ENCODE data around the gene PREPL.

The PREPL gene

DNA sequence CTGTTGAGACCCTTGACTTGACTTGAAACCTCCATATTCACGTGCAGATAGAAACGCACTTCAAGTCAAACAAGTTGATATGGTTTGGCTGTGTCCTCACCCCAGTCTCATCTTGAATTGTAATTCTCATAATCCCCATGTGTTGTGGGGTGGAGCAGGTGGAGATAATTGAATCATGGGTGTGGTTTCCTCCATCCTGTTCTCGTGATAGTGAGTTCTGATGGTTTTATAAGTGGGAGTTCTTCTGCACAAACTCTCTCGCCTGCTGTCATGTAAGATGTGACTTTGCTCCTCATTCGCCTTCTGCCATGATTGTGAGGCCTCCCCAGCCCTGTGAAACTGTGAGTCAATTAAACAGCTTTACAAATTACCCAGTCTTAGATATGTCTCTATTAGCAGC is 64.6 kb downstream of the PREPL start:
- in situ Hi-C loops (cut with MboI; ENCODE audit: low sequenced_read_pairs), result no loop called here

DNA sequence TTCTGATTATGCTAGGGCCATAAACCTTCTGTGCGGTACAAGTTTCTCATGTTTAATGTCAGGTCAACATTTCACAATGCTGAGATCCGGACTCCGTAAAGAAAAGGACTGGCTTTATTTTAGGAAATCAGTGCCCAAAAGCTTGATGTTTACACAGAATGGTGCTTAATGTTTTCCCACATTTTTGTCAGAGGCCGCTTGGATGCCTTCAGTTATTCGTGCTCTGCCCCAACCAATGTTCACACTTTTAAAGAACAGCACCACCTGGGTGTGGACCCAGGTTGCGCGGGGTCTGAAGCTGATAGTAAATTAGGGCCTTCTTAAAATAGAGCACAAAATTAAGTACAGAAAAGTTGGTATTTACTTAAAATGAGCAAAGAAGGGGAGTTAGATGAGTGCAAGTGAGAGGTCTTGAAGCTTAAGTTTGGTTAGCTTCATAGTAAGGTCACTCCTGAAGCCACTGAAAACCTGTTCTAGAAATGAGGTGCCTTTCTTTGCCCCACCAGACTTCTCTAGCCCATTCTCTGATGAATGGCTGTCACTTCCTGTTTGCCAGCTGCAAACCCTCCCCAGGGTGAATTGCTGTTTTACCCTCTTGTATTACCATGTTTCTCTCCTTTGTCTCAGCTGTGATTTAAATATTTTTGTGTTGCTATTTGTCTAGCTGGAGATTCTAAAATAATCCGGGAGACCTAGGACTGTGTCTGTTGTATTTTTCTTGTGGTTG is 65.5 kb downstream of the PREPL start:
- in situ Hi-C loops (cut with MboI; ENCODE audit: low sequenced_read_pairs), result no loop called here

- in situ Hi-C loops (cut with MboI; ENCODE audit: low sequenced_read_pairs), result no loop called here
Observed at GRCh38 chr2:44295113-44295512, 66.2 kb downstream of the PREPL start.

GRCh38 chr2:44291281-44292248 is 69.7 kb downstream of the PREPL start:
- in situ Hi-C loops (cut with MboI; ENCODE audit: low sequenced_read_pairs), result no loop called here

DNA sequence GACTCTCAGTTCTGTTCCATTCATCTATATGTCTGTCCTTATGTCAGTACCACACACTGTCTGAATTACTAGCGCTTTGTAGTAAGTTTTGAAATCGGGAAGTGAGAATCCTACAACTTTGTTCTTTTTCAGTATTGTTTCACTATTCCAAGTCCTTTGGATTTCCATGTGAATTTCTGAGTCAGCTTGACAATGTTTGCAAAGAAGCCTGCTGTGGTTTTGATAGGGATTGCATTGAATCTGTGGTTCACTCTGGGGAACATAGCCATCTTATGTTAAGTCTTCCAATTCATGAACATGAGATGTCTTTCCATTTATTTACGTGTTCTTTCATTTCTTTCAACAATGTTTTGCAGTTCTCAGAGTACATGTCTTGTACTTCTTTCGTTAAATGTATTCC is 71.0 kb downstream of the PREPL start:
- in situ Hi-C loops (cut with MboI; ENCODE audit: low sequenced_read_pairs), result no loop called here

- in situ Hi-C loops (cut with MboI; ENCODE audit: low sequenced_read_pairs), result no loop called here
Observed at GRCh38 chr2:44286884-44287638, 74.2 kb downstream of the PREPL start.

- in situ Hi-C loops (cut with MboI; ENCODE audit: low sequenced_read_pairs), result no loop called here
Observed at GRCh38 chr2:44286119-44286883, 75.0 kb downstream of the PREPL start.

- in situ Hi-C loops (cut with MboI; ENCODE audit: low sequenced_read_pairs), result no loop called here
Observed at GRCh38 chr2:44285174-44285573, 76.1 kb downstream of the PREPL start.

GRCh38 chr2:44283116-44283666 is 78.1 kb downstream of the PREPL start:
- in situ Hi-C loops (cut with MboI; ENCODE audit: low sequenced_read_pairs), result no loop called here

- in situ Hi-C loops (cut with MboI; ENCODE audit: low sequenced_read_pairs), result no loop called here
Observed at GRCh38 chr2:44280869-44281268, 80.4 kb downstream of the PREPL start.

DNA sequence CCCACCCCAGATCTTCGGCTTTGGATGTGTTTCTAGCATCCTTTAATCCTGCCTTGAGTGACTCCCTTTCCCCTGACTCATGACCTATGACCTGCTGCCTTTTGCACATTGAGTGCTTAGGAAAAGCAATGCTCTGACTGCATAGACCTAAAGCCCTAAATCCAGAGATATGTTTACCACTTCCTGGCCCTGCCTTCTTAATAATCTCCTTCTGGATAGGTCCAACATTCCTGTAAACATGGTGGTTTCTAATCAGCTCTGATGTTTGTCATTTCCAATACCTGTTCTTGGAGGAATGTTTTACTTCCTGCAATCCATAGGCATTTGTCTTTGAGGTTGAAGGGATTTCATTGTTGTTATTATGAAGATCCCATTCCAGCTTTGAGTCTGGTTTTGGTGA is 83.8 kb downstream of the PREPL start:
- in situ Hi-C loops (cut with MboI; ENCODE audit: low sequenced_read_pairs), result no loop called here

- in situ Hi-C loops (cut with MboI; ENCODE audit: low sequenced_read_pairs), result no loop called here
Observed at GRCh38 chr2:44275927-44276303, 85.4 kb downstream of the PREPL start.

- in situ Hi-C loops (cut with MboI; ENCODE audit: low sequenced_read_pairs), result no loop called here
Observed at GRCh38 chr2:44273596-44273995, 87.7 kb downstream of the PREPL start.

DNA sequence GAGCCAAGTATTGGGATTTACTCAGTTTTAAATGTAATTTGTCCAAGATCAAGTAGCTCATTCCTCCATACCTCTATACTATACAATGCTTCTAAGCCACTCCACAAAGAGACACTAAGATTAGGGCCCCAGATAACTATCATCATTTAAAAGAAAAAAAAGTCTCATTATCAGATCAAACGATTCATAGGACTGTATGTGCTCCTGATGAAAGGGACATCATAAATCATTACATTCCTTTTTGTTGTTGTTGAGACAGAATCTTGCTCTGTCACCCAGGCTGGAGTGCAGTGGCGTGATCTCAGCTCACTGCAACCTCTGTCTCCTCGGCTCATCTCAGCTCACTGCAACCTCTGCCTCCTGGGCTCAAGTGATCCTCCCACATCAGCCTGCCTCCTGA is 88.2 kb downstream of the PREPL start:
- in situ Hi-C loops (cut with MboI; ENCODE audit: low sequenced_read_pairs), result no loop called here

DNA sequence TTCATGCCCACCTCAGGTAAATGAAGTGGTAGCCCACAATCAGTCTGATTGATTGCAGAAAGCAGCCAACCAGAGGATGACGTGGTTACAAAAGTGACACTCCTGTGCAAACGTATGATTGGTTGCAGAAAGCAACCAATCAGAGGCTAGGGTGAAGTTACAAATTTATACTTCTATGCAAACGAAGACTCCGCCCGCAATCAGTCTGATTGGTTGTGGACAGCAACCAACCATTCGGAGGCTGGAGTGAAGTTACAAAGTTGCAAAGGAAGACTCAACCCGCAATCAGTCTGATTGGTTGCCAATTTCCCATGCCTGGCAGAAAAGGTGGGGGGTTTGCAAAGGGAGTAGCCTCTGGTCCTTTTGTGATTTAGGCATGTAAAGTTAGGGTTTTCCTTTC is 90.0 kb downstream of the PREPL start:
- in situ Hi-C loops (cut with MboI; ENCODE audit: low sequenced_read_pairs), result no loop called here

- in situ Hi-C loops (cut with MboI; ENCODE audit: low sequenced_read_pairs), result no loop called here
Observed at GRCh38 chr2:44269831-44270230, 91.5 kb downstream of the PREPL start.

DNA sequence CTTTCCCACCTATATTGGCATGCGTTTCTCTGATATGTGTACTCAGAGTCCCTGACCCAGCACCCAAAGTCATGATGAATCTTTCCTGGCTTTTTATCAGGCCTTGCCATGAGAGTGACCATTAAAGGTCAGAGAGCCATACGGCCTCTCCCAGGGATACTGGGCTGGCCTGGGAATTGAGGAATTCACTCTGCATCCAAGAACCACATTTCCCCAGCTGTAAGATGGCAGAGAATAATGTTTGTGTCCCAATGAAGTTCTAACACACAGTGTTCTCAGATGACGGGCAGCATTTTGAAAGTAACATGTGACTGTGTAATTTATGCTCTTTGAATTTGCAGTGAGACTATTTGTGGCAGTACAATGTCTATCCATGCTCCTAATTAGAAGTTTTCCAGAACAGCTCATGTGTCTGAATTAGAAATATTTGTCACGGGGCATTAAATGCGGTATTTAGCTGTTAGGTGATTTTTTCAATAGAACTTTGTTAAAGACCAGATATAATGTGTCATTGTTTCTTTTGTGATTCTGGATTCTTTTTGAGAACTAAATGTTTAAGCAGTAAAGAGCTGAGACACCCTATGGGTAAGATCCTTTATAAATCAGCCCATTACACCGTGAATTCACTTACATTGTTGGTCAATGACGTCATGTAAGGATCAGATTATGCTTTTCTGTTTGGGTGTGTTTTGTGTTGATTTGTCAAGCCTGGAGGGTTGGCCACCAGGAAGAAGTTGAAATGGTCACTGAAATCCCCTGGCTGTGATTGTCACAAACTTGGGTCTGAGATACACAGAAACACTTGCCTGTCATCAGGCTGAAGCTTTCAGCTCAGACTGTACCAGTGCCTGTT is 93.3 kb downstream of the PREPL start:
- in situ Hi-C loops (cut with MboI; ENCODE audit: low sequenced_read_pairs), result no loop called here
